22Rv1 (cell line): ENCODE measurements around the gene SHISA6.

Experiments used
- ZFX ChIP-seq: fragments of 450-650 bp; IDR thresholded peaks from 2 replicates; pipeline ENCODE4 v1.6.1; 2017; ENCODE audit warnings: antibody characterized with exemption, borderline replicate concordance
- TF ChIP-seq, protein P1 (sequence below): fragments of 450-650 bp; IDR thresholded peaks from 2 replicates; pipeline ENCODE4 v1.5.1; 2017; ENCODE audit warnings: mild to moderate bottlenecking

DNA sequence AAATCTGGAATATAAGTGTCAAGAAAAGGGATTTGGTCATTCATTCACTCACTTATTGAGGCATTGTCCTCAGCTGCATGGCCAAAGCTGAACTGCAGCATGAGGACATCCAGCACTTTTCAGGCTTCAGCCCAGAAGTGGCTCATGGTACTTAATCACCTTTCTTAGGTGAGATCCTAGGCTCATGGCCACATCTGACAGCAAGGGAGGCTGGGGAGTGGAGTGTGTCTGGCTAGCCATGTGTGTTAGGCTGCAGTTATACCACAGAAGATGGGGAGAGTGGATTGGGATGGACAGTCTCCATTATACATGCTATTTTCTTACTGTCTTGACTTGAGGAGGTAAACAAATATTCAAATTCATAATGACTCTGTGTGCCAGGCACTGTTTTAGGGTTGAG, 68.8 kb downstream of the SHISA6 start:
- TF ChIP-seq, protein P1, sequence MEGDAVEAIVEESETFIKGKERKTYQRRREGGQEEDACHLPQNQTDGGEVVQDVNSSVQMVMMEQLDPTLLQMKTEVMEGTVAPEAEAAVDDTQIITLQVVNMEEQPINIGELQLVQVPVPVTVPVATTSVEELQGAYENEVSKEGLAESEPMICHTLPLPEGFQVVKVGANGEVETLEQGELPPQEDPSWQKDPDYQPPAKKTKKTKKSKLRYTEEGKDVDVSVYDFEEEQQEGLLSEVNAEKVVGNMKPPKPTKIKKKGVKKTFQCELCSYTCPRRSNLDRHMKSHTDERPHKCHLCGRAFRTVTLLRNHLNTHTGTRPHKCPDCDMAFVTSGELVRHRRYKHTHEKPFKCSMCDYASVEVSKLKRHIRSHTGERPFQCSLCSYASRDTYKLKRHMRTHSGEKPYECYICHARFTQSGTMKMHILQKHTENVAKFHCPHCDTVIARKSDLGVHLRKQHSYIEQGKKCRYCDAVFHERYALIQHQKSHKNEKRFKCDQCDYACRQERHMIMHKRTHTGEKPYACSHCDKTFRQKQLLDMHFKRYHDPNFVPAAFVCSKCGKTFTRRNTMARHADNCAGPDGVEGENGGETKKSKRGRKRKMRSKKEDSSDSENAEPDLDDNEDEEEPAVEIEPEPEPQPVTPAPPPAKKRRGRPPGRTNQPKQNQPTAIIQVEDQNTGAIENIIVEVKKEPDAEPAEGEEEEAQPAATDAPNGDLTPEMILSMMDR: no peak
- TF ChIP-seq ZFX: no peak
